ENCODE results near the gene TBK1.

GRCh38 chr12:64501486-64501885 is 49.6 kb downstream of the TBK1 start:
- TF ChIP-seq POLR2A (IDR thresholded peaks at IDR 0.05) (no peak), CTCF (IDR thresholded peaks at IDR 0.05) (no peak), POLR2AphosphoS5 (IDR thresholded peaks at IDR 0.05) (no peak)
